ENCODE measurements around the gene HDAC4.

Gene HDAC4

DNA sequence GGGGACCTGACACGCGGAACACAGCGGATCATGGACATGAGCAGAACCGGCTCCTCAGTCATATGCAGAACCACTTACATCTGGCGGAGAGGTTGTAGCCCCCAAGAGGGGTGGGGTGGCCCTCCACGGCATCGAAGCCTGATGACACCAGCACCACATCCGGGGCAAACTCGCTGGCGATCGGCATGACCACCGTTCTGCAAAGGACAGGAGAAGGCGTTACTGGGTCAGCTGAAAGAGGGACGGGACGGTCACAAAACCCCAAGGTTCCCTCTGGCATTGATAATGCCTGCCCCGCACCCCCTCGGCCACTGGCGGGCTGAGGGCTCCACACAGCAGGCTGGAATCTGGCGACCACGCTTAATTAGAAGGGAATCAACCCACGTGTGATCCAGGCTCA lies 332.4 kb downstream of the HDAC4 start:
- H3K27ac ChIP-seq (ENCODE audit: extremely low read depth, low read depth, low read length): no peak overlapping the region
- no peak for TF ChIP-seq ZNF785 (tag by site-specific recombination; IDR thresholded peaks at IDR 0.05)
- TF ChIP-seq ZBTB1 (tag by site-specific recombination; IDR thresholded peaks at IDR 0.05): no peak
- TF ChIP-seq HOXD13 (CRISPR knock-in tag; IDR thresholded peaks at IDR 0.05; ENCODE audit: borderline replicate concordance): no peak
- TF ChIP-seq, protein P1, sequence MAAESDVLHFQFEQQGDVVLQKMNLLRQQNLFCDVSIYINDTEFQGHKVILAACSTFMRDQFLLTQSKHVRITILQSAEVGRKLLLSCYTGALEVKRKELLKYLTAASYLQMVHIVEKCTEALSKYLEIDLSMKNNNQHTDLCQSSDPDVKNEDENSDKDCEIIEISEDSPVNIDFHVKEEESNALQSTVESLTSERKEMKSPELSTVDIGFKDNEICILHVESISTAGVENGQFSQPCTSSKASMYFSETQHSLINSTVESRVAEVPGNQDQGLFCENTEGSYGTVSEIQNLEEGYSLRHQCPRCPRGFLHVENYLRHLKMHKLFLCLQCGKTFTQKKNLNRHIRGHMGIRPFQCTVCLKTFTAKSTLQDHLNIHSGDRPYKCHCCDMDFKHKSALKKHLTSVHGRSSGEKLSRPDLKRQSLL (tag by site-specific recombination; IDR thresholded peaks at IDR 0.05): no peak
- TF ChIP-seq KLF7 (tag by site-specific recombination; IDR thresholded peaks at IDR 0.05; ENCODE audit: borderline replicate concordance): no peak
- TF ChIP-seq, protein P2, sequence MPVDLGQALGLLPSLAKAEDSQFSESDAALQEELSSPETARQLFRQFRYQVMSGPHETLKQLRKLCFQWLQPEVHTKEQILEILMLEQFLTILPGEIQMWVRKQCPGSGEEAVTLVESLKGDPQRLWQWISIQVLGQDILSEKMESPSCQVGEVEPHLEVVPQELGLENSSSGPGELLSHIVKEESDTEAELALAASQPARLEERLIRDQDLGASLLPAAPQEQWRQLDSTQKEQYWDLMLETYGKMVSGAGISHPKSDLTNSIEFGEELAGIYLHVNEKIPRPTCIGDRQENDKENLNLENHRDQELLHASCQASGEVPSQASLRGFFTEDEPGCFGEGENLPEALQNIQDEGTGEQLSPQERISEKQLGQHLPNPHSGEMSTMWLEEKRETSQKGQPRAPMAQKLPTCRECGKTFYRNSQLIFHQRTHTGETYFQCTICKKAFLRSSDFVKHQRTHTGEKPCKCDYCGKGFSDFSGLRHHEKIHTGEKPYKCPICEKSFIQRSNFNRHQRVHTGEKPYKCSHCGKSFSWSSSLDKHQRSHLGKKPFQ (tag by site-specific recombination; IDR thresholded peaks at IDR 0.05): no peak
- no peak for TF ChIP-seq ZNF670 (tag by site-specific recombination; IDR thresholded peaks at IDR 0.05; ENCODE audit: low read depth)
- POLR2A ChIA-PET: no interaction called here
- H3K9me3 ChIP-seq (ENCODE audit: control insufficient read depth, insufficient read depth, low read depth, low read length): no peaks in the 10 kb centered on the region
- peaks cover 0 to 6% of the 10 kb centered on the region in 2 experiments; a peak in 1 of 3 replicates for H3K36me3 ChIP-seq (ENCODE audit: control insufficient read depth in 2 of 2, insufficient read depth in 1 of 2, low read length in 2 of 2)
- CTCF ChIA-PET: no interaction called here
- no peaks in the 10 kb centered on the region for H3K4me1 ChIP-seq (ENCODE audit: control insufficient read depth, insufficient read depth, low read length)
- no peak overlapping the region for H3K4me3 ChIP-seq (ENCODE audit: low read depth, low read length)

DNA sequence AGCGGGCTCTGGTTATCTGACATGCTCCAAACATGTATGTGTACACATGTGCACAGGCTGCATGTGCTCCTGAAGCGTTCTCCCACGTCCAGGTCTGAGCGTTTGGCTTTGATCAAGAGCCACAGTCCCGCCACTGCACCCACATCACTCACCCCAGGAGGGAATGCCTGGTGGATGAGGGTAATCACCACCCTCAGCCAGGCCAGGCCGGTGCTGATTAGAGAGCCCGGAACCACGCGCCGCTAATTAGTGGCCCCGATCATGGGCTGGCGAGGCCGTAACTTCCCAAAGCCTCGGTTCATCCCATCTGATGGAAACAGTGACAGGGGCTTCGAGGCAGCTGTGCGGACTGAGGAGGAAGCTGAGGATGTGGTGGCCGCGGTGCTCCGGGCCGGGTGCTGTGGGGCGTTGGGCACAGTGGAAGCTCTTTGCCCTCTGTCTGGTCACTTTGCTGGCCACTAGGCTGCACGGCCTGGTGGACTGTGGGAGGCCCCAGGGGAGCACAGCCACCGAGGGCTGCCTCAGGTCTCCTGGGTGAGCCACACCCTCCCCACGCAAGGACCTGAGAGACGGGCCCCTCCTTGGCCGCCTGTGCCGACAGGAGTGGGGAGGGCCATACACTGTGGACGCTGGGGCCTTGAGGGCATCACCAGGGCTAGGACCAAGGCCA lies 333.5 kb downstream of the HDAC4 start:
- POLR2A ChIA-PET: no interaction called here
- CTCF ChIA-PET: no interaction called here
- H3K36me3 ChIP-seq (ENCODE audit: control insufficient read depth in 2 of 2, insufficient read depth in 1 of 2, low read length in 2 of 2): peaks cover 0 to 6% of the 10 kb centered on the region in 2 experiments; a peak in 1 of 3 replicates
- no peak overlapping the region for H3K4me3 ChIP-seq (ENCODE audit: low read depth, low read length)
- no peaks in the 10 kb centered on the region for H3K4me1 ChIP-seq (ENCODE audit: control insufficient read depth, insufficient read depth, low read length)
- no peak overlapping the region for H3K27ac ChIP-seq (ENCODE audit: extremely low read depth, low read depth, low read length)
- no peak for TF ChIP-seq BCL11B (tag by site-specific recombination; IDR thresholded peaks at IDR 0.05; ENCODE audit: low read depth)
- TF ChIP-seq ZNF335 (tag by site-specific recombination; conservative IDR thresholded peaks at IDR 0.05): no peak
- no peak for TF ChIP-seq ZEB2 (tag by site-specific recombination; IDR thresholded peaks at IDR 0.05)
- TF ChIP-seq ZNF510 (tag by site-specific recombination; IDR thresholded peaks at IDR 0.05; ENCODE audit: insufficient replicate concordance): no peak
- TF ChIP-seq, protein P3, sequence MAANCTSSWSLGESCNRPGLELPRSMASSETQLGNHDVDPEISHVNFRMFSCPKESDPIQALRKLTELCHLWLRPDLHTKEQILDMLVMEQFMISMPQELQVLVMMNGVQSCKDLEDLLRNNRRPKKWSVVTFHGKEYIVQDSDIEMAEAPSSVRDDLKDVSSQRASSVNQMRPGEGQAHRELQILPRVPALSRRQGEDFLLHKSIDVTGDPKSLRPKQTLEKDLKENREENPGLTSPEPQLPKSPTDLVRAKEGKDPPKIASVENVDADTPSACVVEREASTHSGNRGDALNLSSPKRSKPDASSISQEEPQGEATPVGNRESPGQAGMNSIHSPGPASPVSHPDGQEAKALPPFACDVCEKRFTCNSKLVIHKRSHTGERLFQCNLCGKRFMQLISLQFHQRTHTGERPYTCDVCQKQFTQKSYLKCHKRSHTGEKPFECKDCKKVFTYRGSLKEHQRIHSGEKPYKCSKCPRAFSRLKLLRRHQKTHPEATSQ (tag by site-specific recombination; IDR thresholded peaks at IDR 0.05): no peak
- TF ChIP-seq, protein P4, sequence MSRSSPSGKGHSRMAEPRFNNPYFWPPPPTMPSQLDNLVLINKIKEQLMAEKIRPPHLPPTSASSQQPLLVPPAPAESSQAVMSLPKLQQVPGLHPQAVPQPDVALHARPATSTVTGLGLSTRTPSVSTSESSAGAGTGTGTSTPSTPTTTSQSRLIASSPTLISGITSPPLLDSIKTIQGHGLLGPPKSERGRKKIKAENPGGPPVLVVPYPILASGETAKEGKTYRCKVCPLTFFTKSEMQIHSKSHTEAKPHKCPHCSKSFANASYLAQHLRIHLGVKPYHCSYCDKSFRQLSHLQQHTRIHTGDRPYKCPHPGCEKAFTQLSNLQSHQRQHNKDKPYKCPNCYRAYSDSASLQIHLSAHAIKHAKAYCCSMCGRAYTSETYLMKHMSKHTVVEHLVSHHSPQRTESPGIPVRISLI (tag by site-specific recombination; IDR thresholded peaks at IDR 0.05): no peak
- no peak for TF ChIP-seq ZNF223 (tag by site-specific recombination; IDR thresholded peaks at IDR 0.05)
- TF ChIP-seq ZFP3 (tag by site-specific recombination; IDR thresholded peaks at IDR 0.05; ENCODE audit: low read depth): no peak
- TF ChIP-seq, protein P5, sequence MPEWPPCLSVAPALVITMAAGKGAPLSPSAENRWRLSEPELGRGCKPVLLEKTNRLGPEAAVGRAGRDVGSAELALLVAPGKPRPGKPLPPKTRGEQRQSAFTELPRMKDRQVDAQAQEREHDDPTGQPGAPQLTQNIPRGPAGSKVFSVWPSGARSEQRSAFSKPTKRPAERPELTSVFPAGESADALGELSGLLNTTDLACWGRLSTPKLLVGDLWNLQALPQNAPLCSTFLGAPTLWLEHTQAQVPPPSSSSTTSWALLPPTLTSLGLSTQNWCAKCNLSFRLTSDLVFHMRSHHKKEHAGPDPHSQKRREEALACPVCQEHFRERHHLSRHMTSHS (tag by site-specific recombination; IDR thresholded peaks at IDR 0.05): no peak
- TF ChIP-seq, protein P6, sequence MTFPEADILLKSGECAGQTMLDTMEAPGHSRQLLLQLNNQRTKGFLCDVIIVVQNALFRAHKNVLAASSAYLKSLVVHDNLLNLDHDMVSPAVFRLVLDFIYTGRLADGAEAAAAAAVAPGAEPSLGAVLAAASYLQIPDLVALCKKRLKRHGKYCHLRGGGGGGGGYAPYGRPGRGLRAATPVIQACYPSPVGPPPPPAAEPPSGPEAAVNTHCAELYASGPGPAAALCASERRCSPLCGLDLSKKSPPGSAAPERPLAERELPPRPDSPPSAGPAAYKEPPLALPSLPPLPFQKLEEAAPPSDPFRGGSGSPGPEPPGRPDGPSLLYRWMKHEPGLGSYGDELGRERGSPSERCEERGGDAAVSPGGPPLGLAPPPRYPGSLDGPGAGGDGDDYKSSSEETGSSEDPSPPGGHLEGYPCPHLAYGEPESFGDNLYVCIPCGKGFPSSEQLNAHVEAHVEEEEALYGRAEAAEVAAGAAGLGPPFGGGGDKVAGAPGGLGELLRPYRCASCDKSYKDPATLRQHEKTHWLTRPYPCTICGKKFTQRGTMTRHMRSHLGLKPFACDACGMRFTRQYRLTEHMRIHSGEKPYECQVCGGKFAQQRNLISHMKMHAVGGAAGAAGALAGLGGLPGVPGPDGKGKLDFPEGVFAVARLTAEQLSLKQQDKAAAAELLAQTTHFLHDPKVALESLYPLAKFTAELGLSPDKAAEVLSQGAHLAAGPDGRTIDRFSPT (tag by site-specific recombination; IDR thresholded peaks at IDR 0.05): no peak
- no peak for TF ChIP-seq ZNF37A (tag by site-specific recombination; IDR thresholded peaks at IDR 0.05)
- TF ChIP-seq ZNF555 (tag by site-specific recombination; conservative IDR thresholded peaks at IDR 0.05): no peak
- TF ChIP-seq ZNF626 (tag by site-specific recombination; IDR thresholded peaks at IDR 0.05): no peak
- no peak for TF ChIP-seq ZNF530 (tag by site-specific recombination; IDR thresholded peaks at IDR 0.05; ENCODE audit: low read depth)
- H3K9me3 ChIP-seq (ENCODE audit: control insufficient read depth, insufficient read depth, low read depth, low read length): no peaks in the 10 kb centered on the region
